Measurements from ENCODE around the gene SLC5A1. TPM values are rescaled to one million over a fixed set of nuclear protein-coding genes. Genes with fewer than 3 reads are reported as not detected.

Gene SLC5A1
- total and polyA plus RNA-seq, 2 of the 13 experiments (the other 11 are each of a cell fraction or from before 2014, with no cell fraction given), result not detected

- ChIA-PET POLR2A (no interaction called here), CTCF (ENCODE audit: low intra/inter-chr PET ratio, low total read pairs) (interaction anchor here (2.9 kb wide), 1 partner anchor 102 kb away, joined by 30 read pairs; no protein-coding TSS in a partner anchor)
- H3K27me3 ChIP-seq (ENCODE audit: control insufficient read depth in 1 of 2, insufficient read depth in 2 of 2, low read length in 2 of 2), result peaks cover 0 to 12% of the 10 kb centered on the region in 2 experiments; a peak in 3 of 5 replicates
- H3K4me2 ChIP-seq (ENCODE audit: low read depth, low read length), result no peak overlapping the region
- 0% methylated on average over 6 of the region's 7 CpGs for WGBS (ENCODE audit: low lambda C conversion rate)
- no peaks in the 10 kb centered on the region for H4K20me1 ChIP-seq (ENCODE audit: insufficient read depth, low read length)
- in situ Hi-C loops (cut with HindIII; ENCODE audit: extremely low pct_ligation_motif_present, low pct_unique_long_range_greater_than_20kb) (loop anchor here (5.0 to 25.0 kb wide), 2 partner anchors 102 to 417 kb away; partner anchors contain the start of gene PISD), intact Hi-C loops (cut with micrococcal nuclease; ENCODE audit: unreplicated experiment) (loop anchor here (10.0 kb wide), 1 partner anchor 415 kb away; the partner anchor contains the start of gene PISD)
- FAIRE-seq (no peak), DNase-seq (ENCODE audit: low spot score) (no peak), ATAC-seq (no peak)
- H3K9ac ChIP-seq (ENCODE audit: insufficient read depth, low read depth, low read length), result no peak overlapping the region
- H3K4me3 ChIP-seq (replicated peaks in 1 of 3; ENCODE audit: insufficient read depth in 1 of 3, low read depth in 2 of 3, low read length in 3 of 3), result no peak overlapping the region
- TF ChIP-seq NR1H2 (CRISPR knock-in tag; IDR thresholded peaks at IDR 0.05; ENCODE audit: borderline replicate concordance, low read depth), result no peak
- no peak for TF ChIP-seq KLF9 (CRISPR knock-in tag; IDR thresholded peaks at IDR 0.05; ENCODE audit: low read depth)
- no TSS peak for BruUV-seq (replicated peaks)
- no peaks in the 10 kb centered on the region for H3K4me1 ChIP-seq (ENCODE audit: insufficient read depth, low read length)
- no peaks in the 10 kb centered on the region for H3K36me3 ChIP-seq (replicated peaks in 1 of 2; ENCODE audit: control insufficient read depth in 1 of 2, insufficient read depth in 2 of 2, low read length in 2 of 2)
- no peak overlapping the region for H3K27ac ChIP-seq (ENCODE audit: extremely low read length, insufficient read depth, low read length)
- no peaks in the 10 kb centered on the region for H3K9me3 ChIP-seq (ENCODE audit: low read length)
- H3K79me2 ChIP-seq (ENCODE audit: insufficient read depth, low read length), result no peaks in the 10 kb centered on the region
- H2AFZ ChIP-seq (ENCODE audit: low read length), result no peak overlapping the region
These were observed 36.3 kb downstream of the SLC5A1 start for GRCh38 chr22:32079130-32080089.

DNA sequence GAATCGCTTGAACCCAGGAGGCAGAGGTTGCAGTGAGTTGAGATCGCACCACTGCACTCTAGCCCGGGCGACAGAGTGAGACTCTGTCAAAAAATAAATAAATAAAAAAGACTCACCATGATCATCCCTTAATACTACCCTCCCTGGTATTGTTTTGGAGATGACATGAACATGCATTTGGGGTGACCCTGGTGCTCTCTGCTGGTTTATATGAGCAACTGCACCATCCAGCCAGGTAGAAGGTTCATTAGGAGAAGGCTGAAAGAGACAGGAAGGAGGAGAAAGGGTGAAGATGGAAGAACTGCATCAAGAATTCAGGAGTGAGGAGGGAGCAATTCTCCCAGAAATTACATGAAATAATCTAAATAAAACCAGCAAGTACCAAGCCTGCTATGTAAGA lies 37.8 kb downstream of the SLC5A1 start:
- Histone ChIP-seq H2AFZ (ENCODE audit: low read length) (no peak overlapping the region), H4K20me1 (ENCODE audit: insufficient read depth, low read length) (no peaks in the 10 kb centered on the region), H3K36me3 (replicated peaks in 1 of 2; ENCODE audit: control insufficient read depth in 1 of 2, insufficient read depth in 2 of 2, low read length in 2 of 2) (no peaks in the 10 kb centered on the region), H3K9ac (ENCODE audit: insufficient read depth, low read depth, low read length) (no peak overlapping the region), H3K27ac (ENCODE audit: extremely low read length, insufficient read depth, low read length) (no peak overlapping the region), H3K4me1 (ENCODE audit: insufficient read depth, low read length) (no peaks in the 10 kb centered on the region), H3K4me3 (replicated peaks in 1 of 3; ENCODE audit: insufficient read depth in 1 of 3, low read depth in 2 of 3, low read length in 3 of 3) (no peak overlapping the region), H3K4me2 (ENCODE audit: low read depth, low read length) (no peak overlapping the region), H3K79me2 (ENCODE audit: insufficient read depth, low read length) (no peaks in the 10 kb centered on the region), H3K9me3 (ENCODE audit: low read length) (no peaks in the 10 kb centered on the region), H3K27me3 (ENCODE audit: control insufficient read depth in 1 of 2, insufficient read depth in 2 of 2, low read length in 2 of 2) (peaks cover 0 to 3% of the 10 kb centered on the region in 2 experiments; a peak in 3 of 5 replicates)
- FAIRE-seq (peak; percentile 77), ATAC-seq (peak; percentile 62), DNase-seq (ENCODE audit: low spot score) (peak; percentile 47)
- TF ChIP-seq STAG1 (CRISPR knock-in tag; IDR thresholded peaks at IDR 0.05), result peak; percentile 76
- TF ChIP-seq REXO4 (CRISPR knock-in tag; IDR thresholded peaks at IDR 0.05; ENCODE audit: borderline replicate concordance), result no peak
- no peak for TF ChIP-seq ATAD3A (CRISPR knock-in tag; IDR thresholded peaks at IDR 0.05)
- peak; percentile 57 for TF ChIP-seq RAD21 (CRISPR knock-in tag; IDR thresholded peaks at IDR 0.05)
- peak; percentile 84 for TF ChIP-seq SMC3 (IDR thresholded peaks at IDR 0.05; ENCODE audit: low read length)
- no peak for TF ChIP-seq SNAPC2 (CRISPR knock-in tag; IDR thresholded peaks at IDR 0.05)
- TF ChIP-seq RFX3 (CRISPR knock-in tag; IDR thresholded peaks at IDR 0.05), result no peak
- TF ChIP-seq CTCF (CRISPR knock-in tag; IDR thresholded peaks at IDR 0.05), result peak; percentile 69
- in situ Hi-C loops (cut with HindIII; ENCODE audit: extremely low pct_ligation_motif_present, low pct_unique_long_range_greater_than_20kb) (loop anchor here (5.0 to 25.0 kb wide), 2 partner anchors 104 to 419 kb away; partner anchors contain the start of gene PISD), intact Hi-C loops (cut with micrococcal nuclease; ENCODE audit: unreplicated experiment) (loop anchor here (1.0 to 10.0 kb wide), 2 partner anchors 104 to 416 kb away; partner anchors contain the start of gene PISD)
- 30% methylated on average over 4 of the region's 4 CpGs for WGBS (ENCODE audit: low lambda C conversion rate)
- BruUV-seq (replicated peaks), result no TSS peak
- ChIA-PET CTCF (ENCODE audit: low intra/inter-chr PET ratio, low total read pairs) (interaction anchor here (1.1 to 2.9 kb wide), 3 partner anchors 104 to 416 kb away, joined by 3 to 30 read pairs (median 5); no protein-coding TSS in a partner anchor), POLR2A (no interaction called here)

All from HepG2 (cell line).